H1 (cell line): ENCODE measurements around the gene SH3RF3. TPM values are rescaled to one million over a fixed set of nuclear protein-coding genes. Genes with fewer than 3 reads are reported as not detected.

ENCODE experiments used
- CTCF ChIA-PET: fragments of 300-600 bp; sonication (Branson Sonifier 250); formaldehyde crosslinking; loops from one replicate; lab custom pipeline; 2021; ENCODE audit not compliant: partially characterized antibody; lab: Charles Lee
- POLR2A ChIA-PET: fragments of 300-600 bp; sonication (Branson Sonifier 250); formaldehyde crosslinking; loops from one replicate; lab custom pipeline; 2021; ENCODE audit warnings: inconsistent platforms; ENCODE audit not compliant: partially characterized antibody; lab: Charles Lee
- DNase-seq, 2 experiments: peaks; one replicate each; pipeline versions ENCODE4 v3.0.0 to v3.0.0-alpha.2; 2010 to 2022; ENCODE audit warnings: low spot score in 2 of 2, low read depth in 1 of 2, mixed read lengths in 1 of 2
- FAIRE-seq: peaks from 2 replicates; lab custom pipeline; 2011; peaks lifted over from hg19 to GRCh38; lab: Jason Lieb, UNC
- H2AFZ ChIP-seq: 2 replicates; pipeline ENCODE4 v1.8.1; 2012; ENCODE audit warnings: low read length, inconsistent platforms
- H2AK5ac ChIP-seq: 2 replicates; pipeline ENCODE4 v1.6.1; 2013; ENCODE audit warnings: low read depth, low read length
- H2BK120ac ChIP-seq: replicated peaks from 2 replicates; pipeline ENCODE3; 2013; ENCODE audit warnings: low read depth, low read length, inconsistent platforms
- H2BK12ac ChIP-seq: 2 replicates; pipeline ENCODE4 v1.6.1; 2013; ENCODE audit warnings: low read depth, low read length
- H2BK15ac ChIP-seq: 2 replicates; pipeline ENCODE4 v1.6.1; 2013; ENCODE audit warnings: low read length
- H2BK20ac ChIP-seq: 2 replicates; pipeline ENCODE4 v1.6.1; 2013; ENCODE audit warnings: low read length
- H2BK5ac ChIP-seq: 2 replicates; pipeline ENCODE4 v1.6.1; 2013; ENCODE audit warnings: low read depth, low read length
- H3K14ac ChIP-seq: 2 replicates; pipeline ENCODE4 v1.6.1; 2013; ENCODE audit warnings: inconsistent platforms; ENCODE audit not compliant: insufficient read length
- H3K18ac ChIP-seq: 2 replicates; pipeline ENCODE4 v1.6.1; 2013; ENCODE audit warnings: low read length; ENCODE audit errors: extremely low read depth
- H3K23ac ChIP-seq: 2 replicates; pipeline ENCODE4 v1.6.1; 2013; ENCODE audit warnings: inconsistent platforms; ENCODE audit not compliant: insufficient read length
- H3K23me2 ChIP-seq: 2 replicates; pipeline ENCODE4 v1.6.1; 2013; ENCODE audit warnings: low read depth, low read length
- H3K27ac ChIP-seq: 2 replicates; pipeline ENCODE4 v1.6.1; 2011; ENCODE audit warnings: low read depth, low read length, inconsistent platforms
- H3K27me3 ChIP-seq, 4 experiments: replicated peaks in 1 of 4; 1 replicate in 1 of 4; 2 replicates in 3 of 4; pipeline versions ENCODE4 v1.6.1 to v1.8.1; 2011 to 2013; ENCODE audit warnings: low read length in 3 of 4, mild to moderate bottlenecking in 3 of 4, inconsistent platforms in 2 of 4, mixed read lengths in 2 of 4, moderate library complexity in 1 of 4; ENCODE audit not compliant: control insufficient read depth in 3 of 4, insufficient read depth in 3 of 4; ENCODE audit errors: extremely low read depth in 1 of 4
- H3K36me3 ChIP-seq, 4 experiments: 2 replicates each; pipeline versions ENCODE4 v1.6.1 to v1.8.1; 2011 to 2013; ENCODE audit warnings: mild to moderate bottlenecking in 4 of 4, low read length in 3 of 4, moderate library complexity in 2 of 4, control low read depth in 1 of 4, inconsistent platforms in 1 of 4; ENCODE audit not compliant: insufficient read depth in 4 of 4, control insufficient read depth in 2 of 4
- H3K4ac ChIP-seq: replicated peaks from 2 replicates; pipeline ENCODE3; 2013; ENCODE audit warnings: low read length, low read depth, mixed read lengths, inconsistent platforms; ENCODE audit not compliant: insufficient read length
- H3K4me1 ChIP-seq, 4 experiments: replicated peaks in 1 of 4; 1 replicate in 1 of 4; 2 replicates in 3 of 4; pipeline versions ENCODE4 v1.6.1 to v1.8.1; 2011 to 2013; ENCODE audit warnings: low read length in 3 of 4, inconsistent platforms in 2 of 4, mixed read lengths in 1 of 4; ENCODE audit not compliant: insufficient read depth in 4 of 4, control insufficient read depth in 3 of 4
- H3K4me2 ChIP-seq, 2 experiments: 2 replicates each; pipeline versions ENCODE4 v1.6.1 to v1.8.1; 2011 to 2013; ENCODE audit warnings: low read depth in 2 of 2, low read length in 2 of 2, control low read depth in 1 of 2, inconsistent platforms in 1 of 2, mild to moderate bottlenecking in 1 of 2; ENCODE audit not compliant: insufficient read depth in 1 of 2
- H3K4me3 ChIP-seq, 4 experiments: fragments of 200-600, 300-600 bp in 1 of 4; sonication (generic), shearing (Covaris generic), sonication (Bioruptor Twin) in 1 of 4; 2 replicates each; pipeline versions ENCODE4 v1.5.1 to v1.8.1; 2011 to 2016; ENCODE audit warnings: low read length in 4 of 4, low read depth in 3 of 4, control low read depth in 2 of 4, inconsistent platforms in 2 of 4, mild to moderate bottlenecking in 2 of 4, mixed read lengths in 1 of 4, moderate library complexity in 1 of 4; ENCODE audit not compliant: insufficient read depth in 2 of 4; ENCODE audit errors: extremely low read depth in 1 of 4
- H3K56ac ChIP-seq: replicated peaks from 2 replicates; pipeline ENCODE3; 2013; ENCODE audit warnings: low read depth, mild to moderate bottlenecking, mixed read lengths, low read length, inconsistent platforms; ENCODE audit not compliant: insufficient read length
- H3K79me1 ChIP-seq: 2 replicates; pipeline ENCODE4 v1.6.1; 2013; ENCODE audit warnings: low read depth, low read length, control low read depth
- H3K79me2 ChIP-seq, 2 experiments: 2 replicates each; pipeline versions ENCODE4 v1.6.1 to v1.8.1; 2012 to 2013; ENCODE audit warnings: low read length in 2 of 2, mild to moderate bottlenecking in 2 of 2, inconsistent platforms in 1 of 2; ENCODE audit not compliant: insufficient read depth in 2 of 2, control insufficient read depth in 1 of 2
- H3K9ac ChIP-seq, 4 experiments: replicated peaks in 1 of 4; 1 replicate in 1 of 4; 2 replicates in 3 of 4; pipeline versions ENCODE4 v1.6.1 to v1.8.1; 2011 to 2013; ENCODE audit warnings: low read depth in 3 of 4, low read length in 3 of 4, control low read depth in 2 of 4, mild to moderate bottlenecking in 2 of 4, moderate library complexity in 2 of 4, inconsistent platforms in 1 of 4; ENCODE audit errors: extremely low read depth in 1 of 4
- H3K9me3 ChIP-seq, 2 experiments: 2 replicates each; pipeline versions ENCODE4 v1.6.1 to v1.8.1; 2012 to 2013; ENCODE audit warnings: mild to moderate bottlenecking in 2 of 2, moderate library complexity in 2 of 2, control low read depth in 1 of 2, inconsistent platforms in 1 of 2, low read depth in 1 of 2, low read length in 1 of 2, mixed read lengths in 1 of 2; ENCODE audit not compliant: insufficient read depth in 2 of 2
- H4K20me1 ChIP-seq, 2 experiments: replicated peaks in 1 of 2; 2 replicates each; pipeline versions ENCODE3 to v1.8.1; 2011 to 2013; ENCODE audit warnings: inconsistent platforms in 2 of 2, low read length in 2 of 2, mild to moderate bottlenecking in 1 of 2; ENCODE audit not compliant: insufficient read depth in 2 of 2, control insufficient read depth in 1 of 2
- H4K5ac ChIP-seq: 2 replicates; pipeline ENCODE4 v1.6.1; 2013; ENCODE audit warnings: low read length, low read depth, mixed read lengths, inconsistent platforms; ENCODE audit not compliant: insufficient read length
- H4K8ac ChIP-seq: 2 replicates; pipeline ENCODE4 v1.8.0; 2013; ENCODE audit warnings: mild to moderate bottlenecking, moderate library complexity, low read length, inconsistent platforms; ENCODE audit not compliant: insufficient read depth; ENCODE audit errors: extremely low read depth
- H4K91ac ChIP-seq: replicated peaks from 2 replicates; pipeline ENCODE3; 2013; ENCODE audit warnings: low read length, mixed read lengths, inconsistent platforms; ENCODE audit not compliant: insufficient read length
- CHD2 ChIP-seq: IDR thresholded peaks from 2 replicates; pipeline ENCODE4 v1.6.1; 2012; ENCODE audit warnings: low read length, improper control_type of control experiment
- EGR1 ChIP-seq: IDR thresholded peaks from 2 replicates; pipeline ENCODE4 v1.6.1; 2011; ENCODE audit warnings: low read depth, low read length, borderline replicate concordance
- EZH2 ChIP-seq: fragments of 200-600 bp; sonication (generic); IDR thresholded peaks from 2 replicates; pipeline ENCODE4 v1.7.1; 2012; ENCODE audit warnings: low read depth, mild to moderate bottlenecking, moderate library complexity, low read length, inconsistent platforms; ENCODE audit not compliant: severe bottlenecking
- JUND ChIP-seq: IDR thresholded peaks from 2 replicates; pipeline ENCODE4 v1.6.1; 2011; ENCODE audit warnings: mild to moderate bottlenecking, improper control_type of control experiment, low read length
- NANOG ChIP-seq: IDR thresholded peaks from 2 replicates; pipeline ENCODE4 v1.6.1; 2011; ENCODE audit warnings: low read length, low read depth, mild to moderate bottlenecking, inconsistent platforms; ENCODE audit not compliant: insufficient read depth, poor library complexity, severe bottlenecking
- PHF8 ChIP-seq: fragments of 200-600 bp; sonication (generic); conservative IDR thresholded peaks from 2 replicates; pipeline ENCODE4 v1.7.1; 2012; ENCODE audit warnings: low read depth, mild to moderate bottlenecking, inconsistent platforms, low read length, moderate library complexity
- POU5F1 ChIP-seq: IDR thresholded peaks from 2 replicates; pipeline ENCODE4 v1.6.1; 2011; ENCODE audit warnings: low read depth, mild to moderate bottlenecking, low read length, moderate library complexity
- RFX5 ChIP-seq: IDR thresholded peaks from 2 replicates; pipeline ENCODE4 v1.6.1; 2011; ENCODE audit warnings: low read depth, low read length, improper control_type of control experiment, borderline replicate concordance
- SIN3A ChIP-seq, 2 experiments: IDR thresholded peaks in 1 of 2; conservative IDR thresholded peaks in 1 of 2; 2 replicates each; pipeline ENCODE4 v1.6.1; 2011 to 2012; ENCODE audit warnings: low read length in 2 of 2, improper control_type of control experiment in 1 of 2, low read depth in 1 of 2, mild to moderate bottlenecking in 1 of 2
- SP1 ChIP-seq: IDR thresholded peaks from 2 replicates; pipeline ENCODE4 v1.6.1; 2011; ENCODE audit warnings: low read depth, low read length
- TAF1 ChIP-seq: IDR thresholded peaks from 2 replicates; pipeline ENCODE4 v1.6.1; 2011; ENCODE audit warnings: mild to moderate bottlenecking, low read depth, low read length
- TBP ChIP-seq: IDR thresholded peaks from 2 replicates; pipeline ENCODE4 v1.6.1; 2011; ENCODE audit warnings: low read depth, low read length, improper control_type of control experiment
- YY1 ChIP-seq: IDR thresholded peaks from 2 replicates; pipeline ENCODE4 v1.6.1; 2011; ENCODE audit warnings: low read depth, mild to moderate bottlenecking, low read length
- WGBS, 2 experiments: shearing (Covaris generic) in 1 of 2; methylation state at CpG; one replicate each; pipeline versions ENCODE4 v1.1.6 to v1.1.7; 2013 to 2015; ENCODE audit warnings: low lambda C conversion rate in 2 of 2, mixed read lengths in 2 of 2, inconsistent platforms in 1 of 2, low coverage in 1 of 2, missing lambda C conversion rate in 1 of 2; ENCODE audit not compliant: insufficient replicate concordance in 2 of 2, insufficient coverage in 1 of 2, insufficient read length in 1 of 2; ENCODE audit errors: extremely low coverage in 1 of 2, missing lambda C conversion rate in 1 of 2; 5-methylcytosine and 5-hydroxymethylcytosine counted together
- polyA plus RNA-seq, 7 experiments: library from polyadenylated mRNA; depleted of rRNA in 3 of 7; stranded (reverse) in 5 of 7; unstranded in 2 of 7; fragments of >200 nt in 5 of 7; fragments of 200-250 nt in 2 of 7; gene quantifications; 1 replicate in 5 of 7; 2 replicates in 1 of 7; 4 replicates in 1 of 7; pipeline versions ENCODE4 v1.2.1 to v1.2.3, GENCODE V29; 2011 to 2013; ENCODE audit warnings: missing spikeins in 2 of 7, mixed read lengths in 2 of 7
- total RNA-seq: library from RNA; stranded (reverse); fragmentation: NEBNext Ultra II Directional; extraction: Animal tissue kit (Norgen Biotek cat#: 25700); gene quantifications from 2 replicates; pipeline ENCODE4 v1.2.1, GENCODE V29; 2021
- TF ChIP-seq, protein P1 (sequence below): IDR thresholded peaks from 2 replicates; pipeline ENCODE4 v1.6.1; 2012; ENCODE audit warnings: inconsistent platforms

SH3RF3 gene
- total and polyA plus RNA-seq, 2 of the 8 experiments (the other 6 are each of a cell fraction or from before 2014, with no cell fraction given): 0.11 to 0.65 TPM

DNA sequence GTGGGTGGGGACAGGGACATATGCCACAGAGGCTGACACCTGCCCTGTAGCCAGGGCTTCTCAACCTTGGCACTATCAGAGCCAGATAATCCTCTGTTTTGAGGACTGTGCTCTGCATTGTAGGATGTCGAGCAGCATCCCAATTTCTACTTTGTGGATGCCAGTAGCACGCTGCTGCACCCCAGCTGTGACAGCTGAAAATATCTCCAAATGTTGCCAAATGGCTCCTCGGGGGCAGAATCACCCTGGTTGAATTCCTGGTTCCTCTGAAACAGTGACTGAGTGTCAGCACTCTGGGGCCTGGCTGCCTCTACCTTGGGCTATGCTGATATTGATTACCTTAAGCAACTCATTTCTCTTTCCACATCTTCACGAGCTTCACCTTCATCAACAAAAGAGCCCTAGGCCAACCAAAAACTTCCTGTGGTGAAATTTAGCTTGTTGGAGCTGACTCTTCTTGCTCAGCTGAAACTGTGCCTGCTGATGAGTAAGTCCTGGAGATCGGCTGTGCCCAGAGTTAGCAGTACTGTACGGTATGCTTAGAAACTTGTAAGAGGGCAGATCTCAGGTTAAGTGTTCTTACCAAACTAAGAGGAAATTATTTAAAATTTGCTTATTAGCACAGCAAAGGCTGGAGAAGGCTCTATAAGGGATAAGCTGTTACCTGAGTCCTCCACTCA, 346.7 kb downstream of the SH3RF3 start:
- no peak overlapping the region for H4K5ac ChIP-seq
- H3K9ac ChIP-seq: no peak overlapping the region
- H3K4me3 ChIP-seq: no peak overlapping the region
- no peak overlapping the region for H2BK5ac ChIP-seq
- no peak overlapping the region for H2BK120ac ChIP-seq
- no peaks in the 10 kb centered on the region for H3K27me3 ChIP-seq
- H2BK15ac ChIP-seq: no peak overlapping the region
- no peak overlapping the region for H4K91ac ChIP-seq
- no peak for DNase-seq
- H3K79me2 ChIP-seq: no peaks in the 10 kb centered on the region
- H2AFZ ChIP-seq: no peak overlapping the region
- H3K18ac ChIP-seq: no peak overlapping the region
- H3K4me1 ChIP-seq: no peaks in the 10 kb centered on the region
- H3K27ac ChIP-seq: no peak overlapping the region
- H3K4me2 ChIP-seq: no peak overlapping the region
- H3K14ac ChIP-seq: no peak overlapping the region
- ChIA-PET CTCF (interaction anchor here (1.2 to 3.4 kb wide), 3 partner anchors 18 to 40 kb away, joined by 3 to 12 read pairs (median 6); no protein-coding TSS in a partner anchor), POLR2A (no interaction called here)
- no peak for FAIRE-seq
- H3K79me1 ChIP-seq: no peaks in the 10 kb centered on the region
- no peak overlapping the region for H2BK12ac ChIP-seq
- no peak overlapping the region for H3K23ac ChIP-seq
- no peaks in the 10 kb centered on the region for H3K36me3 ChIP-seq
- no peak overlapping the region for H3K4ac ChIP-seq
- H3K56ac ChIP-seq: no peak overlapping the region
- no peaks in the 10 kb centered on the region for H3K23me2 ChIP-seq
- H4K20me1 ChIP-seq: peaks cover 0 to 1% of the 10 kb centered on the region in 2 experiments
- H4K8ac ChIP-seq: no peak overlapping the region
- no peak overlapping the region for H2AK5ac ChIP-seq
- 94% methylated on average over 6 of the region's 6 CpGs; no CpG with 5 or more reads in 1 of the 2 experiments for WGBS, 2 experiments
- H3K9me3 ChIP-seq: no peaks in the 10 kb centered on the region
- no peak overlapping the region for H2BK20ac ChIP-seq
- no peak for TF ChIP-seq EGR1
- TF ChIP-seq, protein P1, sequence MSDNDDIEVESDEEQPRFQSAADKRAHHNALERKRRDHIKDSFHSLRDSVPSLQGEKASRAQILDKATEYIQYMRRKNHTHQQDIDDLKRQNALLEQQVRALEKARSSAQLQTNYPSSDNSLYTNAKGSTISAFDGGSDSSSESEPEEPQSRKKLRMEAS: no peak
- TF ChIP-seq YY1: no peak
- TF ChIP-seq NANOG: no peak
- TF ChIP-seq POU5F1: no peak
- no peak for TF ChIP-seq SIN3A (conservative IDR thresholded peaks at IDR 0.05 in 1 of 2, IDR thresholded peaks at IDR 0.05 in 1 of 2; ENCODE audit: low read depth in 1 of 2, low read length in 2 of 2)
- TF ChIP-seq TBP: no peak
- TF ChIP-seq EZH2: no peak
- TF ChIP-seq RFX5: no peak
- TF ChIP-seq TAF1: no peak
- TF ChIP-seq JUND: no peak
- no peak for TF ChIP-seq CHD2
- no peak for TF ChIP-seq PHF8
- TF ChIP-seq SP1: no peak
